Superior temporal gyrus (tissue), 1 donor: ENCODE results near the gene ANKRD13A.
A peak's percentile ranks its signal among the peaks of the same experiment; 100 is the strongest.

Experiments used
- DNase-seq: peaks from one replicate; pipeline ENCODE4 v3.0.0-alpha.2; 2016; ENCODE audit errors: extremely low spot score

The ANKRD13A gene

GRCh38 chr12:109998904-109999648, at the start of gene ANKRD13A:
TSS of gene ANKRD13A (plus strand) at chr12:109999430. CDS start at chr12:109999689, 259 bp downstream.
- peak; percentile 96 for DNase-seq

- DNase-seq: no peak
Measured at GRCh38 chr12:109950625-109951024, 48.6 kb upstream of the ANKRD13A start.

- no peak for DNase-seq
Measured at GRCh38 chr12:109951136-109951535, 48.1 kb upstream of the ANKRD13A start.

- DNase-seq: no peak
Measured at GRCh38 chr12:109951751-109952150, 47.5 kb upstream of the ANKRD13A start.

GRCh38 chr12:109952160-109952858, 46.9 kb upstream of the ANKRD13A start:
- no peak for DNase-seq

GRCh38 chr12:109952873-109953272, 46.4 kb upstream of the ANKRD13A start:
- DNase-seq: no peak

GRCh38 chr12:109953656-109954055, 45.6 kb upstream of the ANKRD13A start:
- DNase-seq: no peak

GRCh38 chr12:109958374-109958773, 40.9 kb upstream of the ANKRD13A start:
- DNase-seq: no peak

- no peak for DNase-seq
Measured at GRCh38 chr12:109959411-109960093, 39.7 kb upstream of the ANKRD13A start.

GRCh38 chr12:109961201-109961600, 38.0 kb upstream of the ANKRD13A start:
- no peak for DNase-seq

- DNase-seq: no peak
Measured at GRCh38 chr12:109961612-109962011, 37.6 kb upstream of the ANKRD13A start.

GRCh38 chr12:109962398-109962797, 36.8 kb upstream of the ANKRD13A start:
- no peak for DNase-seq

- no peak for DNase-seq
Measured at GRCh38 chr12:109963330-109963729, 35.9 kb upstream of the ANKRD13A start.

GRCh38 chr12:109963743-109964429, 35.3 kb upstream of the ANKRD13A start:
- no peak for DNase-seq

GRCh38 chr12:109966546-109966945, 32.7 kb upstream of the ANKRD13A start:
- DNase-seq: no peak

- no peak for DNase-seq
Measured at GRCh38 chr12:109967383-109968031, 31.7 kb upstream of the ANKRD13A start.

GRCh38 chr12:109968032-109968420, 31.2 kb upstream of the ANKRD13A start:
- no peak for DNase-seq

GRCh38 chr12:109968801-109969200, 30.4 kb upstream of the ANKRD13A start:
- no peak for DNase-seq

GRCh38 chr12:109972821-109973220, 26.4 kb upstream of the ANKRD13A start:
- no peak for DNase-seq

GRCh38 chr12:109981311-109981710, 17.9 kb upstream of the ANKRD13A start:
- no peak for DNase-seq

- no peak for DNase-seq
Measured at GRCh38 chr12:109982210-109982609, 17.0 kb upstream of the ANKRD13A start.
